Measurements from ENCODE around the gene CADM3. TPM values are rescaled to one million over a fixed set of nuclear protein-coding genes. Genes with fewer than 3 reads are reported as not detected.

The CADM3 gene
- total and polyA plus RNA-seq, 2 of the 8 experiments (the other 6 are each of a cell fraction or from before 2014, with no cell fraction given), result 8.3 to 8.5 TPM

- 65% methylated on average over 5 of the region's 5 CpGs; no CpG with 5 or more reads in 1 of the 2 experiments for WGBS, 2 experiments (ENCODE audit: extremely low coverage in 1 of 2, insufficient coverage in 1 of 2, insufficient read length in 1 of 2, insufficient replicate concordance in 2 of 2, low coverage in 1 of 2, low lambda C conversion rate in 2 of 2, missing lambda C conversion rate in 1 of 2)
- Histone ChIP-seq H3K23ac (ENCODE audit: insufficient read length) (no peak overlapping the region), H2BK15ac (ENCODE audit: low read length) (no peak overlapping the region), H3K27ac (ENCODE audit: low read depth, low read length) (no peak overlapping the region), H3K79me1 (ENCODE audit: low read depth, low read length) (no peaks in the 10 kb centered on the region), H2AK5ac (ENCODE audit: low read depth, low read length) (no peak overlapping the region), H3K4me3 (ENCODE audit: extremely low read depth in 1 of 4, insufficient read depth in 2 of 4, low read depth in 3 of 4, low read length in 4 of 4) (no peak overlapping the region), H3K14ac (ENCODE audit: insufficient read length) (no peak overlapping the region), H2BK5ac (ENCODE audit: low read depth, low read length) (no peak overlapping the region), H3K36me3 (ENCODE audit: control insufficient read depth in 2 of 4, insufficient read depth in 4 of 4, low read length in 3 of 4) (no peaks in the 10 kb centered on the region; a peak in 1 of 8 replicates), H3K9me3 (ENCODE audit: insufficient read depth in 2 of 2, low read depth in 1 of 2, low read length in 1 of 2) (no peaks in the 10 kb centered on the region), H4K91ac (replicated peaks; ENCODE audit: insufficient read length, low read length) (no peak overlapping the region), H3K4me1 (replicated peaks in 1 of 4; ENCODE audit: control insufficient read depth in 3 of 4, insufficient read depth in 4 of 4, low read length in 3 of 4) (no peaks in the 10 kb centered on the region), H2AFZ (ENCODE audit: low read length) (no peak overlapping the region), H3K9ac (replicated peaks in 1 of 4; ENCODE audit: extremely low read depth in 1 of 4, low read depth in 3 of 4, low read length in 3 of 4) (no peak overlapping the region), H4K5ac (ENCODE audit: insufficient read length, low read depth, low read length) (no peak overlapping the region), H3K27me3 (replicated peaks in 1 of 4; ENCODE audit: control insufficient read depth in 3 of 4, extremely low read depth in 1 of 4, insufficient read depth in 3 of 4, low read length in 3 of 4) (no peaks in the 10 kb centered on the region), H3K4ac (replicated peaks; ENCODE audit: insufficient read length, low read depth, low read length) (no peak overlapping the region), H2BK20ac (ENCODE audit: low read length) (no peak overlapping the region), H4K20me1 (replicated peaks in 1 of 2; ENCODE audit: control insufficient read depth in 1 of 2, insufficient read depth in 2 of 2, low read length in 2 of 2) (no peaks in the 10 kb centered on the region), H3K23me2 (ENCODE audit: low read depth, low read length) (no peaks in the 10 kb centered on the region), H2BK120ac (replicated peaks; ENCODE audit: low read depth, low read length) (no peak overlapping the region), H3K79me2 (ENCODE audit: control insufficient read depth in 1 of 2, insufficient read depth in 2 of 2, low read length in 2 of 2) (no peaks in the 10 kb centered on the region), H4K8ac (ENCODE audit: extremely low read depth, insufficient read depth, low read length) (no peak overlapping the region), H3K18ac (ENCODE audit: extremely low read depth, low read length) (no peak overlapping the region), H3K56ac (replicated peaks; ENCODE audit: insufficient read length, low read depth, low read length) (no peak overlapping the region), H2BK12ac (ENCODE audit: low read depth, low read length) (no peak overlapping the region), H3K4me2 (ENCODE audit: insufficient read depth in 1 of 2, low read depth in 2 of 2, low read length in 2 of 2) (no peak overlapping the region)
- DNase-seq (ENCODE audit: low read depth in 1 of 2, low spot score in 2 of 2) (peak in 1 of 2 experiments; percentile 52), FAIRE-seq (peak; percentile 58)
- POLR2A ChIA-PET (ENCODE audit: partially characterized antibody), result interaction anchor here (0.6 to 1.5 kb wide), 3 partner anchors 12 to 1353 kb away, joined by 3 to 4 read pairs (median 4); no protein-coding TSS in a partner anchor
- CTCF ChIA-PET (ENCODE audit: partially characterized antibody), result interaction anchor here (0.6 to 26.6 kb wide), 26 partner anchors 11 to 1862 kb away, joined by 3 to 660 read pairs (median 4); partner anchors contain the start of genes ACKR1 and CADM3
- TF ChIP-seq BRCA1 (IDR thresholded peaks at IDR 0.05; ENCODE audit: low read depth, low read length), result no peak
- no peak for TF ChIP-seq MAX (IDR thresholded peaks at IDR 0.05)
- no peak for TF ChIP-seq ATF2 (IDR thresholded peaks at IDR 0.05; ENCODE audit: low read length)
- TF ChIP-seq JUN (IDR thresholded peaks at IDR 0.05; ENCODE audit: low read depth, low read length), result no peak
- TF ChIP-seq SIX5 (IDR thresholded peaks at IDR 0.05; ENCODE audit: low read depth, low read length), result no peak
- TF ChIP-seq ZNF274 (IDR thresholded peaks at IDR 0.05; ENCODE audit: borderline replicate concordance, extremely low read depth, low read length), result no peak
- TF ChIP-seq CEBPB (IDR thresholded peaks at IDR 0.05; ENCODE audit: low read depth, low read length), result no peak
- no peak for TF ChIP-seq POLR2AphosphoS5 (IDR thresholded peaks at IDR 0.05; ENCODE audit: low read depth, low read length)
- TF ChIP-seq RAD21 (IDR thresholded peaks at IDR 0.05 in 1 of 2, conservative IDR thresholded peaks at IDR 0.05 in 1 of 2; ENCODE audit: low read depth in 2 of 2, low read length in 2 of 2), result peak in 1 of 2 experiments; percentile 28; a peak in 1 of 4 replicates
- TF ChIP-seq EZH2 (IDR thresholded peaks at IDR 0.05; ENCODE audit: low read depth, low read length, severe bottlenecking), result no peak
- no peak for TF ChIP-seq TAF7 (optimal IDR thresholded peaks at IDR 0.05; ENCODE audit: borderline replicate concordance, low read depth, low read length)
Measured at GRCh38 chr1:159196543-159196942, 25.1 kb downstream of the CADM3 start.

Measured in H1 (cell line).